Measurements from ENCODE around the gene TNS4.

Gene TNS4

GRCh38 chr17:40470932-40471828 lies 30.2 kb downstream of the TNS4 start:
- Histone ChIP-seq H3K9me3 (ENCODE audit: low read depth, low read length) (no peaks in the 10 kb centered on the region), H3K36me3 (ENCODE audit: insufficient read depth, low read length) (no peaks in the 10 kb centered on the region), H3K4me3 (no peak overlapping the region), H3K27ac (peak overlapping the region; percentile 64), H3K9ac (ENCODE audit: insufficient read length) (no peak overlapping the region)
- TF ChIP-seq FOXP2 (optimal IDR thresholded peaks at IDR 0.05; ENCODE audit: control extremely low read depth, extremely low read length, insufficient read depth) (no peak), POLR2AphosphoS5 (IDR thresholded peaks at IDR 0.05; ENCODE audit: borderline replicate concordance, low read depth, low read length) (no peak), EZH2 (IDR thresholded peaks at IDR 0.05) (no peak)
- DNase-seq (ENCODE audit: low read depth, low spot score): no peak

GRCh38 chr17:40469805-40470675 lies 31.4 kb downstream of the TNS4 start:
- Histone ChIP-seq H3K9me3 (ENCODE audit: low read depth, low read length) (no peaks in the 10 kb centered on the region), H3K36me3 (ENCODE audit: insufficient read depth, low read length) (no peaks in the 10 kb centered on the region), H3K9ac (ENCODE audit: insufficient read length) (no peak overlapping the region), H3K4me3 (no peak overlapping the region), H3K27ac (no peak overlapping the region)
- no peak for DNase-seq (ENCODE audit: low read depth, low spot score)
- no peak for TF ChIP-seq EZH2 (IDR thresholded peaks at IDR 0.05)
- TF ChIP-seq POLR2AphosphoS5 (IDR thresholded peaks at IDR 0.05; ENCODE audit: borderline replicate concordance, low read depth, low read length): no peak
- no peak for TF ChIP-seq FOXP2 (optimal IDR thresholded peaks at IDR 0.05; ENCODE audit: control extremely low read depth, extremely low read length, insufficient read depth)

- no peak for DNase-seq (ENCODE audit: low read depth, low spot score)
- Histone ChIP-seq H3K36me3 (ENCODE audit: insufficient read depth, low read length) (no peaks in the 10 kb centered on the region), H3K27ac (no peak overlapping the region), H3K9me3 (ENCODE audit: low read depth, low read length) (no peaks in the 10 kb centered on the region), H3K4me3 (no peak overlapping the region), H3K9ac (ENCODE audit: insufficient read length) (no peak overlapping the region)
- TF ChIP-seq EZH2 (IDR thresholded peaks at IDR 0.05): no peak
- no peak for TF ChIP-seq POLR2AphosphoS5 (IDR thresholded peaks at IDR 0.05; ENCODE audit: borderline replicate concordance, low read depth, low read length)
- no peak for TF ChIP-seq FOXP2 (optimal IDR thresholded peaks at IDR 0.05; ENCODE audit: control extremely low read depth, extremely low read length, insufficient read depth)
Observed at GRCh38 chr17:40468560-40468959, 32.9 kb downstream of the TNS4 start.

- Histone ChIP-seq H3K36me3 (ENCODE audit: insufficient read depth, low read length) (no peaks in the 10 kb centered on the region), H3K9ac (ENCODE audit: insufficient read length) (no peak overlapping the region), H3K9me3 (ENCODE audit: low read depth, low read length) (no peaks in the 10 kb centered on the region), H3K27ac (no peak overlapping the region), H3K4me3 (no peak overlapping the region)
- DNase-seq (ENCODE audit: low read depth, low spot score): no peak
- TF ChIP-seq FOXP2 (optimal IDR thresholded peaks at IDR 0.05; ENCODE audit: control extremely low read depth, extremely low read length, insufficient read depth): no peak
- no peak for TF ChIP-seq EZH2 (IDR thresholded peaks at IDR 0.05)
- TF ChIP-seq POLR2AphosphoS5 (IDR thresholded peaks at IDR 0.05; ENCODE audit: borderline replicate concordance, low read depth, low read length): no peak
Observed at GRCh38 chr17:40467281-40467867, 34.0 kb downstream of the TNS4 start.

DNA sequence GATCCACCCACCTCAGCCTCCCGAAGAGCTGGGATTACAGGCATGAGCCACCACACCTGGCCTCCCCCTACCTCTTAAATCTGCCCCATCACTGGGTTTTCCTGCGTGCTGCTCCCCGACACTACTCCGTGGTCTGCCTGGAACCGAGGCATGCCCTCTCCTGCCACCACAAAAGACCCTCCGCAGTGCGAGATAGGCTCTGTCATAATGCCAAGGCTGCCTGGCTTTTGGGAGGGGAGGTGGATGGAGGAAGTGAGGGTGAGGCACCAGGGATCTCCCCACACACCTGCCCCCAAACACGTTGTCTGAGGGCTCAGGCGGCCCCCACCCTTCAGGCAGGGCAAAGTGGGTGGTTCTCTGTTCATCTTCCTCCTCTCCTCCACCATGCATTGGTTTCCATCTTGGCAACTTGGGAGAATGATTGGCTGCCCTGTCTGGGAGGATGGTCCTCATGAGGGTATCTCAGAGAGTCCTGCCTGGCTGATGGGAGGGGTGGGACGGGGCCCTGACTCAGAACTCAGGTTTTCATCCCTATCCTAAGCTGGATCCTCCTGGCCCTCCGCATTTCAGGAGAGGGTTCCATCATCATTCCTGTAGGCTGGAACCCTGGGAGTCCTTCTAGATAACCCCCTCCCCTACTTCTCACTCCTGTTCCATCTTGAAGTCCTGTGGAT lies 35.0 kb downstream of the TNS4 start:
- no peak overlapping the region for H3K4me3 ChIP-seq
- TF ChIP-seq EZH2 (IDR thresholded peaks at IDR 0.05) (no peak), FOXP2 (optimal IDR thresholded peaks at IDR 0.05; ENCODE audit: control extremely low read depth, extremely low read length, insufficient read depth) (no peak), POLR2AphosphoS5 (IDR thresholded peaks at IDR 0.05; ENCODE audit: borderline replicate concordance, low read depth, low read length) (no peak)
- DNase-seq (ENCODE audit: low read depth, low spot score): no peak
- H3K36me3 ChIP-seq (ENCODE audit: insufficient read depth, low read length): no peaks in the 10 kb centered on the region
- no peak overlapping the region for H3K27ac ChIP-seq
- no peak overlapping the region for H3K9ac ChIP-seq (ENCODE audit: insufficient read length)
- no peaks in the 10 kb centered on the region for H3K9me3 ChIP-seq (ENCODE audit: low read depth, low read length)

- no peak overlapping the region for H3K27ac ChIP-seq
- H3K9ac ChIP-seq (ENCODE audit: insufficient read length): no peak overlapping the region
- H3K4me3 ChIP-seq: no peak overlapping the region
- no peaks in the 10 kb centered on the region for H3K9me3 ChIP-seq (ENCODE audit: low read depth, low read length)
- no peaks in the 10 kb centered on the region for H3K36me3 ChIP-seq (ENCODE audit: insufficient read depth, low read length)
- no peak for DNase-seq (ENCODE audit: low read depth, low spot score)
- TF ChIP-seq FOXP2 (optimal IDR thresholded peaks at IDR 0.05; ENCODE audit: control extremely low read depth, extremely low read length, insufficient read depth) (no peak), EZH2 (IDR thresholded peaks at IDR 0.05) (no peak), POLR2AphosphoS5 (IDR thresholded peaks at IDR 0.05; ENCODE audit: borderline replicate concordance, low read depth, low read length) (no peak)
Observed at GRCh38 chr17:40464392-40464855, 37.0 kb downstream of the TNS4 start.

GRCh38 chr17:40463122-40463550 lies 38.3 kb downstream of the TNS4 start:
- Histone ChIP-seq H3K27ac (peak overlapping the region; percentile 27; the same call in 1 of the 2 replicates), H3K9ac (ENCODE audit: insufficient read length) (peak overlapping the region; percentile 2), H3K4me3 (no peak overlapping the region), H3K9me3 (ENCODE audit: low read depth, low read length) (no peaks in the 10 kb centered on the region), H3K36me3 (ENCODE audit: insufficient read depth, low read length) (no peaks in the 10 kb centered on the region)
- DNase-seq (ENCODE audit: low read depth, low spot score): no peak
- TF ChIP-seq EZH2 (IDR thresholded peaks at IDR 0.05) (no peak), FOXP2 (optimal IDR thresholded peaks at IDR 0.05; ENCODE audit: control extremely low read depth, extremely low read length, insufficient read depth) (no peak), POLR2AphosphoS5 (IDR thresholded peaks at IDR 0.05; ENCODE audit: borderline replicate concordance, low read depth, low read length) (no peak)

Data from SK-N-MC (cell line).